Germinal center (tissue), 1 donor: ENCODE measurements around the gene DYNC1I1.

ENCODE experiments used
- DNase-seq: peaks from one replicate; pipeline ENCODE4 v3.0.0; 2012; ENCODE audit warnings: mixed read lengths, low spot score

Gene DYNC1I1

DNA sequence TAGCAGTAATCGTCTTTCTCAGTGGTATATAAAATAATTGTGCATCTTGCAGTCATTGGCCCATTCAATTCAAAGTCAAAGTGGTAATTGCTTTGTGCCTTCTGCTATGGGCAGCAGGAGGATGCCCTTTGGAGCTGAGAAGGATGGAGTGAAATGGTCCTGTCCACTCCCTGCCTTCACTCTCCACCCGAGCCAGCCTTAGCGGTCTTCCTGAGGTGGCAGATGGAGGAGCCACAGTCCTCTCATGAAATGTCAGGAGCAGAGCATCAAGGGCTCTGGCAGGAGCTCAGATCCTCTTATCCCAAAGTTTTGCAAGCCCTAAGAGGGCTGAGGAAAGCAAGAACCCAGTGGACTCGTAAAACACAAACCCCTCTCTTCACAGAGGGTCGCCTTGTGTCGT, 199.4 kb downstream of the DYNC1I1 start:
- DNase-seq = no peak

DNA sequence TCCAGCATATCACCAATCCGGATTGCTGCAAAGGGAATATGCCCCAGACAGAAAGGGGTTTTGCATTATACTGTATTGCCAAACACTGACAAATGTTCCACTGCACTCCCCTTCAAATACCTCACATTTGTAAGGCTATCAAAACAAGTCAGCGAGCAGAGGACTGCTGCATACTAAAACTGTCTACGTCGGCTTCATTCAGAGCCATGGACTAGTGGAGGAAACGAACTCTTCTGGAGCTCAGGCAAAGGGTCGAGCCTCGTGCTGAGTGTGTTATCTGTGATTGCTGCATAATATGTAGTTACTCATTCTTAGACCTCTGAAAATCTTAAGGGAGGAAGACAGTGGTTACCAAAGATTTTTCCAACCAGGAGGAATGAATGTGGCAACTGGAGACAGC, 200.2 kb downstream of the DYNC1I1 start:
- no peak for DNase-seq

- DNase-seq = no peak
Observed at GRCh38 chr7:95974108-95974507, 201.8 kb downstream of the DYNC1I1 start.

GRCh38 chr7:95976369-95977060, 204.2 kb downstream of the DYNC1I1 start:
- DNase-seq = no peak

- DNase-seq = no peak
Observed at GRCh38 chr7:95977994-95978393, 205.6 kb downstream of the DYNC1I1 start.

DNA sequence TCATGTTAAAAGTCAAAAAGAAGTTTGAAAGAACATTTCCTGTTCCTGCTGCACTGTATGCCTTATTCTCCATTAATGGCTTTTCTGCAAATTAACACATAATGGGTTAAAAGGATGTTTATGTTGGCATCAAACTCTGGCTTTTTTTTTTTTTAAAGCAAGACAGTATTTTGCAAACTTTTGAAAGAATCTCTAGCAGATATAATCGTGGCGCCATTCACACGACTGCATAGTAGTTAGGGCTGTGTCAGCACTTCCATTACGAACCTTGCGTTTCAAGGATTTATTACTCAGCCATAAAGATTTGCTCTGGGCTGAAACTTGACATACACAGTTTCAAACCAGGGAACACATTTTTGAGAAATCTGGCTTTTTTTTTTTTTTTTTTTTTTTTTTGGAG, 207.8 kb downstream of the DYNC1I1 start:
- no peak for DNase-seq

DNA sequence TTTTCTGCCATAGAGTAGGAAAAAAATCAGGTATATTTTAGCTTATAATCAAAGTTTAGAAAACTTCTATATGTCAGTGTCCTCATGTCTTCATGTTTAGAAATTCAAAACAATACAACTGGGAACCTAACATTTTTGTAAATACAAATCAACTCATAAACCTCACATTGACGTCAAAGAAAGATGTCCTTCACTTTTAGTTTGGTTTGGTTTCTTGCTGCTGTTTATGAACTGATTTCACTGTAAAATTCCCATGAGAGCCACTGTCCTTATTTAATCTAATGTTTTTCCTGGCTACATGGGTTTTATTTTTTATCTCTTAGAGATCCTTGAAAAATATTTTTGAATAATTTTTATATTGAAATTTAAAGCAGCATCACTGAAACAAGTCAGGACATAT, 208.4 kb downstream of the DYNC1I1 start:
- no peak for DNase-seq

- DNase-seq = no peak
Observed at GRCh38 chr7:95986178-95986764, 213.9 kb downstream of the DYNC1I1 start.

GRCh38 chr7:95989301-95989700, 216.9 kb downstream of the DYNC1I1 start:
- no peak for DNase-seq

DNA sequence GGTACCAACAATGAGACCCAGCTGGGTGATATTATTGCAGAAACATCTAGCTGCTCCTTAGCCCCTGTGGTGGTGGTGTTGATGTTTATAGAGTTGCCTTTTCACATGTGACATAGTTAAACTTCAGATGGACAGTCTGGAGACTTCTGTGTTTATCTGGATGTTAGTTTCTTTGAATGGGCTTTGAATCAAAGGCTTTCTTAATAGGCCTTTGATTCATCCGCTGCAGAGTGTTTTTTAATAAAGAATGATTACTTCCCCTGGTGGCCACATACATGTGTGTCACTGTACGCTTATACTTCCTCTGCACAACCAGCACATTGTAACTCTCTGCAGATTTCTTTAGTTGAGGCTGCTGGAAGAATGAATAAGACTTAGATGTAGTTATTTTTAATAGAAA, 221.0 kb downstream of the DYNC1I1 start:
- no peak for DNase-seq

- DNase-seq = no peak
Observed at GRCh38 chr7:95996174-95996573, 223.8 kb downstream of the DYNC1I1 start.

GRCh38 chr7:95996886-95997285, 224.5 kb downstream of the DYNC1I1 start:
- DNase-seq = no peak

- no peak for DNase-seq
Observed at GRCh38 chr7:95997632-95998031, 225.3 kb downstream of the DYNC1I1 start.

GRCh38 chr7:95999481-95999880, 227.1 kb downstream of the DYNC1I1 start:
- no peak for DNase-seq

GRCh38 chr7:96004578-96004977, 232.2 kb downstream of the DYNC1I1 start:
- DNase-seq = no peak

GRCh38 chr7:96005271-96005670, 232.9 kb downstream of the DYNC1I1 start:
- DNase-seq = no peak

- DNase-seq = no peak
Observed at GRCh38 chr7:96009148-96009547, 236.8 kb downstream of the DYNC1I1 start.

DNA sequence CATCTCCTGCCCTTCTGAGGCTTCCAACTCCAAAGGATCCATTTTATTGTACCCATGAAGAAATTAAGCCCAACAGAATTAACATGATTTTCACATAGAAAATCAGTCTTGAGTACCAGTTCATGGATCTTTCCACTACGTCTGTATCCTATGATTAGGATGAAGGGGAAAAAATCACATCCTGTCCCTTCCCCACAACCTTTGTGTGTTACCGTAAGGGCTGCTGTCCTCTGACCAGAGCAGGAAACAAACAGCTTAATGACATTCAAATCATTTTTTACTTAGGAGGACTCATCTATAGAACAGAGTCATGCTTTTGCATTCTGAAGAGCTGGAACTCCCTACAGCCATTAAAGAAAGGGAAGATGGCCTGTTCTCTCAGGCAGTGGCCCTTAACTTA, 241.5 kb downstream of the DYNC1I1 start:
- DNase-seq = no peak

GRCh38 chr7:96014617-96015016, 242.3 kb downstream of the DYNC1I1 start:
- DNase-seq = no peak

DNA sequence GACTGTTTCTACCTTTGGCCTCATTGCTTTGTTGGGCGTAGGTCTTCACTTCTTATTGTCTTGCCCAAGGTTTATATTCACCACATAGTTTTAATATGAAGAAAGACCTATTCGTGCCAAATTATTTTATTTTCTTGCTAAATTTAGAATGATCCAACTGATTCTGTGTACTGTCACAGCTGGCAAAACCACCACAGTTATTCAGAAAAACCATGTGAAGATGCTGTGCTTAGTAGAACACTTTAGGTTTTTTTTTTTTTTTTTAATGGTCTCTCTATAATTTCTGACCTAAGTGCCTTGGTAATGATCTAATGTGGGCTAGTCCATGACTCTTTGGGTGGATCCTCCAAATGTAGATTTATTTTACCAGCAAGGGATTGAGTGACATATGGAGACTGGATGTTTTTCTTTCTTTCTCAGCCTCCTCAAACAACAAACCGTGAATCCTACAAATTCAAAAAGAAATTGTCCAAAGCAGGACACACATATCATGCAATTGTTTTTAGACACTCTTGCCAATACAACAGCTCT, 243.8 kb downstream of the DYNC1I1 start:
- DNase-seq = no peak

- DNase-seq = no peak
Observed at GRCh38 chr7:96016735-96017134, 244.4 kb downstream of the DYNC1I1 start.

DNA sequence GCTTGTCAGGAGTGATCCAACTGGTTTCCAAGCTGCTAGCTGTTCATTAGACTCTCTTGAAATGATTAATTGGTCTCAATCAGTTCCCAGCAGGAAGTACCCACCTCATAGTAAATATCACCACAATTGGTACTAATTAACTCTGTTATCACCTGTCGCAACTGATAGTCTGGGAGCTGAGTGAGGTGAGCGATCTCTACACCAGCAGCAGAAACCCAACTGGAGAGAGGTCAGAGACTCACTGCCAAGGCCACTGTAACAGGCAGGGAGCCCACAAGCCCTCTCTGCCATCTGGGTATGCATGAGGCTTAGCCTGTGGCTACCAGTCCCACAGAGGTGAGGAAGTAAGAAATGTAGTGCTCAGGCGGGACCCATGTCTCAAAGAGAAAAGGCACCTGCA, 245.5 kb downstream of the DYNC1I1 start:
- DNase-seq = no peak

GRCh38 chr7:96021568-96021967, 249.2 kb downstream of the DYNC1I1 start:
- no peak for DNase-seq

DNA sequence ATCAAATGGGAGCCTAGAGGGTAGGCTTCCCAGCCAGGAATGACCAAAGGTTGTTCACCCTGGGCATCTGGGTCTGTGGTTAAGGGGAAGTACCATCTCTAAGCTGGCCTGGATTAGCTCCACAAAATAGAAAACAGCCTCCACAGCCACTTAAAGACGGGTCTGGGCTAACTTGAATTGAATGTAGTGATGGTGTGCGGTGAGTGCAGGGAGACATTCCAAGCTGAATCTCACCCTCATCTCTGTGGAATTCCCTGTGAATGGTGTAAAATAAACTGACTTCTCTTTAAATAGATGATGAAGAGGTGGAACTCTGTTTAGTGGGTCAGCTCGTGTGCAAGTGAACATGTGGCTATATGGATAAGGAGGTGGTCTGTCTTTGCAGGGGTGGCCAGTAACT, 251.0 kb downstream of the DYNC1I1 start:
- DNase-seq = no peak
